Measurements from ENCODE around the gene KRTAP10-8.

- no peak for TF ChIP-seq EZH2phosphoT487 (IDR thresholded peaks at IDR 0.05; ENCODE audit: borderline replicate concordance, low read length)
- TF ChIP-seq CTCF (conservative IDR thresholded peaks at IDR 0.05; ENCODE audit: low read depth, low read length) = no peak
- TF ChIP-seq EZH2 (IDR thresholded peaks at IDR 0.05; ENCODE audit: low read length, unreplicated experiment) = no peak
Measured at GRCh38 chr21:44632067-44632466, 20.2 kb downstream of the KRTAP10-8 start.
